Neural cell (in vitro differentiated cells): Measurements from ENCODE around the gene ELP1. TPM values are rescaled to one million over a fixed set of nuclear protein-coding genes. Genes with fewer than 3 reads are reported as not detected.

Source experiments
- H2AFZ ChIP-seq: fragments of 200-600, 300-800 bp; sonication (generic), shearing (Covaris generic); 2 replicates; pipeline ENCODE4 v1.6.0; 2014; ENCODE audit warnings: low read depth, mild to moderate bottlenecking, antibody characterized with exemption, low read length, moderate library complexity
- H3F3A ChIP-seq: fragments of 200-600 bp; shearing (Covaris generic); 2 replicates; pipeline ENCODE4 v1.6.1; 2016; ENCODE audit warnings: mild to moderate bottlenecking, moderate library complexity, mixed read lengths, antibody characterized with exemption, low read length; ENCODE audit not compliant: insufficient read depth, poor library complexity, severe bottlenecking
- H3K27ac ChIP-seq: fragments of 200-600, 300-800 bp; sonication (generic), shearing (Covaris generic); 2 replicates; pipeline ENCODE4 v1.5.1; 2014; ENCODE audit warnings: mild to moderate bottlenecking, low read length, moderate library complexity
- H3K27me3 ChIP-seq: fragments of 300-800, 200-600 bp; sonication (generic), shearing (Covaris generic); 2 replicates; pipeline ENCODE4 v1.6.0; 2014; ENCODE audit warnings: mild to moderate bottlenecking, low read depth, low read length, moderate library complexity; ENCODE audit not compliant: insufficient read depth
- H3K36me3 ChIP-seq: fragments of 300-800, 200-600 bp; sonication (generic), shearing (Covaris generic); 2 replicates; pipeline ENCODE4 v1.5.1; 2014; ENCODE audit warnings: mild to moderate bottlenecking, antibody characterized with exemption, low read length, moderate library complexity; ENCODE audit not compliant: insufficient read depth
- H3K4me2 ChIP-seq: fragments of 300-800, 200-600 bp; sonication (generic), shearing (Covaris generic); 2 replicates; pipeline ENCODE4 v1.6.0; 2014; ENCODE audit warnings: mild to moderate bottlenecking, low read length
- H3K4me3 ChIP-seq: fragments of 300-800, 200-600 bp; sonication (generic), shearing (Covaris generic); 2 replicates; pipeline ENCODE4 v1.5.1; 2014; ENCODE audit warnings: mild to moderate bottlenecking, low read length, moderate library complexity
- H3K79me2 ChIP-seq: fragments of 200-600 bp; shearing (Covaris generic); replicated peaks from 2 replicates; pipeline ENCODE4 v1.6.0; 2014; ENCODE audit warnings: mild to moderate bottlenecking, low read length, moderate library complexity; ENCODE audit not compliant: insufficient read depth
- H3K9ac ChIP-seq: fragments of 300-800, 200-600 bp; sonication (generic), shearing (Covaris generic); 2 replicates; pipeline ENCODE4 v1.6.1; 2016; ENCODE audit warnings: mild to moderate bottlenecking, low read length, mixed read lengths
- H3K9me2 ChIP-seq: fragments of 200-600 bp; shearing (Covaris generic); 2 replicates; pipeline ENCODE4 v1.6.1; 2016; ENCODE audit warnings: mild to moderate bottlenecking, low read length, mixed read lengths; ENCODE audit not compliant: insufficient read depth
- H3K9me3 ChIP-seq: fragments of 200-600, 300-800 bp; sonication (generic), shearing (Covaris generic); 2 replicates; pipeline ENCODE4 v1.6.1; 2016; ENCODE audit warnings: mild to moderate bottlenecking, mixed run types, low read length, moderate library complexity, mixed read lengths
- H4K20me1 ChIP-seq: fragments of 200-600 bp; shearing (Covaris generic); 2 replicates; pipeline ENCODE4 v1.6.1; 2016; ENCODE audit warnings: mild to moderate bottlenecking, mixed run types; ENCODE audit not compliant: insufficient read depth
- EP300 ChIP-seq: fragments of 450-650 bp; conservative IDR thresholded peaks from 2 replicates; pipeline ENCODE4 v1.6.1; 2014; ENCODE audit warnings: antibody characterized with exemption, mild to moderate bottlenecking, moderate library complexity; ENCODE audit not compliant: poor library complexity, severe bottlenecking
- EZH2 ChIP-seq: fragments of 200-600, 300-800 bp; shearing (Covaris generic), sonication (generic); IDR thresholded peaks from 2 replicates; pipeline ENCODE4 v1.6.1; 2014; ENCODE audit warnings: antibody characterized with exemption, low read length, borderline replicate concordance, mild to moderate bottlenecking; ENCODE audit not compliant: insufficient read depth, poor library complexity, severe bottlenecking
- MXI1 ChIP-seq: fragments of 450-650 bp; conservative IDR thresholded peaks from 2 replicates; pipeline ENCODE4 v1.6.1; 2014; ENCODE audit warnings: antibody characterized with exemption, mild to moderate bottlenecking; ENCODE audit not compliant: poor library complexity, severe bottlenecking
- POLR2AphosphoS5 ChIP-seq: IDR thresholded peaks from 2 replicates; pipeline ENCODE4 v1.6.1; 2012
- RAD21 ChIP-seq: fragments of 450-650 bp; conservative IDR thresholded peaks from 2 replicates; pipeline ENCODE4 v1.6.1; 2014; ENCODE audit warnings: antibody characterized with exemption, mild to moderate bottlenecking, moderate library complexity
- SMC3 ChIP-seq: fragments of 450-650 bp; conservative IDR thresholded peaks from 2 replicates; pipeline ENCODE4 v1.6.1; 2014; ENCODE audit warnings: antibody characterized with exemption, mild to moderate bottlenecking, moderate library complexity; ENCODE audit not compliant: poor library complexity
- TAF1 ChIP-seq: IDR thresholded peaks from 2 replicates; pipeline ENCODE4 v1.6.1; 2012; ENCODE audit warnings: low read depth
- polyA plus RNA-seq: library from polyadenylated mRNA; depleted of rRNA; stranded (reverse); fragments of >200 nt; gene quantifications from 2 replicates; pipeline ENCODE4 v1.2.3, GENCODE V29; 2014
- TF ChIP-seq, protein P1 (sequence below): IDR thresholded peaks from 2 replicates; pipeline ENCODE4 v1.6.1; 2012; ENCODE audit warnings: borderline replicate concordance
- TF ChIP-seq, protein P2 (sequence below): fragments of 450-650 bp; IDR thresholded peaks from 2 replicates; pipeline ENCODE4 v1.5.1; 2014; ENCODE audit warnings: antibody characterized with exemption, mild to moderate bottlenecking, moderate library complexity; ENCODE audit not compliant: poor library complexity, severe bottlenecking

The ELP1 gene
- polyA plus RNA-seq, 1 donor from 2014 or later: 112 TPM

- H3K9me2 ChIP-seq: no peaks in the 10 kb centered on the region
- H3F3A ChIP-seq: peaks cover 5% of the 10 kb centered on the region
- H3K9ac ChIP-seq: peak within 1 kb of the TSS; percentile 90
- H4K20me1 ChIP-seq: no peaks in the 10 kb centered on the region
- H2AFZ ChIP-seq: peak within 1 kb of the TSS; percentile 79
- peak within 1 kb of the TSS; percentile 84 for H3K4me3 ChIP-seq
- TF ChIP-seq RAD21 (no peak), TAF1 (no peak), MXI1 (peak; percentile 95), EZH2 (no peak), EP300 (no peak), SMC3 (peak; percentile 24), POLR2AphosphoS5 (peak; percentile 48)
- TF ChIP-seq, protein P1, sequence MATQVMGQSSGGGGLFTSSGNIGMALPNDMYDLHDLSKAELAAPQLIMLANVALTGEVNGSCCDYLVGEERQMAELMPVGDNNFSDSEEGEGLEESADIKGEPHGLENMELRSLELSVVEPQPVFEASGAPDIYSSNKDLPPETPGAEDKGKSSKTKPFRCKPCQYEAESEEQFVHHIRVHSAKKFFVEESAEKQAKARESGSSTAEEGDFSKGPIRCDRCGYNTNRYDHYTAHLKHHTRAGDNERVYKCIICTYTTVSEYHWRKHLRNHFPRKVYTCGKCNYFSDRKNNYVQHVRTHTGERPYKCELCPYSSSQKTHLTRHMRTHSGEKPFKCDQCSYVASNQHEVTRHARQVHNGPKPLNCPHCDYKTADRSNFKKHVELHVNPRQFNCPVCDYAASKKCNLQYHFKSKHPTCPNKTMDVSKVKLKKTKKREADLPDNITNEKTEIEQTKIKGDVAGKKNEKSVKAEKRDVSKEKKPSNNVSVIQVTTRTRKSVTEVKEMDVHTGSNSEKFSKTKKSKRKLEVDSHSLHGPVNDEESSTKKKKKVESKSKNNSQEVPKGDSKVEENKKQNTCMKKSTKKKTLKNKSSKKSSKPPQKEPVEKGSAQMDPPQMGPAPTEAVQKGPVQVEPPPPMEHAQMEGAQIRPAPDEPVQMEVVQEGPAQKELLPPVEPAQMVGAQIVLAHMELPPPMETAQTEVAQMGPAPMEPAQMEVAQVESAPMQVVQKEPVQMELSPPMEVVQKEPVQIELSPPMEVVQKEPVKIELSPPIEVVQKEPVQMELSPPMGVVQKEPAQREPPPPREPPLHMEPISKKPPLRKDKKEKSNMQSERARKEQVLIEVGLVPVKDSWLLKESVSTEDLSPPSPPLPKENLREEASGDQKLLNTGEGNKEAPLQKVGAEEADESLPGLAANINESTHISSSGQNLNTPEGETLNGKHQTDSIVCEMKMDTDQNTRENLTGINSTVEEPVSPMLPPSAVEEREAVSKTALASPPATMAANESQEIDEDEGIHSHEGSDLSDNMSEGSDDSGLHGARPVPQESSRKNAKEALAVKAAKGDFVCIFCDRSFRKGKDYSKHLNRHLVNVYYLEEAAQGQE: no peak
- TF ChIP-seq, protein P2, sequence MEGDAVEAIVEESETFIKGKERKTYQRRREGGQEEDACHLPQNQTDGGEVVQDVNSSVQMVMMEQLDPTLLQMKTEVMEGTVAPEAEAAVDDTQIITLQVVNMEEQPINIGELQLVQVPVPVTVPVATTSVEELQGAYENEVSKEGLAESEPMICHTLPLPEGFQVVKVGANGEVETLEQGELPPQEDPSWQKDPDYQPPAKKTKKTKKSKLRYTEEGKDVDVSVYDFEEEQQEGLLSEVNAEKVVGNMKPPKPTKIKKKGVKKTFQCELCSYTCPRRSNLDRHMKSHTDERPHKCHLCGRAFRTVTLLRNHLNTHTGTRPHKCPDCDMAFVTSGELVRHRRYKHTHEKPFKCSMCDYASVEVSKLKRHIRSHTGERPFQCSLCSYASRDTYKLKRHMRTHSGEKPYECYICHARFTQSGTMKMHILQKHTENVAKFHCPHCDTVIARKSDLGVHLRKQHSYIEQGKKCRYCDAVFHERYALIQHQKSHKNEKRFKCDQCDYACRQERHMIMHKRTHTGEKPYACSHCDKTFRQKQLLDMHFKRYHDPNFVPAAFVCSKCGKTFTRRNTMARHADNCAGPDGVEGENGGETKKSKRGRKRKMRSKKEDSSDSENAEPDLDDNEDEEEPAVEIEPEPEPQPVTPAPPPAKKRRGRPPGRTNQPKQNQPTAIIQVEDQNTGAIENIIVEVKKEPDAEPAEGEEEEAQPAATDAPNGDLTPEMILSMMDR: no peak
- no peaks in the 10 kb centered on the region for H3K9me3 ChIP-seq
- H3K27me3 ChIP-seq: no peaks in the 10 kb centered on the region
- no peaks in the 10 kb centered on the region for H3K36me3 ChIP-seq
- H3K27ac ChIP-seq: peak within 1 kb of the TSS; percentile 90
- H3K4me2 ChIP-seq: peak within 1 kb of the TSS; percentile 88
- peaks cover 41% of the 10 kb centered on the region for H3K79me2 ChIP-seq
Observed at GRCh38 chr9:108934323-108934893, 484 bp upstream of the ELP1 start, which contains the start of gene ABITRAM. Gene ABITRAM (plus strand): TSS chr9:108934400. CDS start chr9:108934487, 87 bp downstream.

DNA sequence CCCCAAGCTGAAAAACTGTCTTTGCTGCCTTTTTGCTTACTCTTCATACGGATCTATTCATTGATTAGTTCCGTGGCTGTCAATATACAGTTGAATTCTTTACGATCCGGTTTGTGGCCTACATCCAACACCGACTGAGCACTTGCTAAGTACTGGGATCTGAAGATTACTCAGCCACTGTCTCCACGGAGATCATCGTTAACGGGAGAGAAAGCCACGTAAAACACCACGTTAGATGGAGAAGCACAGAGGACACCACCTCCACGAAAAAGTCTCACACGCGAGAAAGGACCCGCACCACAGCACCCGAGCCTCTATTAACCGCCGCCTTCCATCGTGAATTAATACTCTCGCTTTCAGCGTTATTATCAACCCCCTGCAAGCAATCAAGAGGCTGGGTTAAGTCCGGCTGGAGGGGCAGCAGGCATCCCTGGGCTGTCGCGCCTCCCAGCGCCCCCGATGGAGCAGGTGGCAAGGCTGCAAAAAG lies 650 bp downstream of the ELP1 start:
- peak overlapping the region; percentile 84 for H3K4me3 ChIP-seq
- H3K9ac ChIP-seq: peak overlapping the region; percentile 90
- peaks cover 46% of the 10 kb centered on the region for H3K79me2 ChIP-seq
- H3F3A ChIP-seq: peaks cover 5% of the 10 kb centered on the region
- peak overlapping the region; percentile 79 for H2AFZ ChIP-seq
- H3K9me2 ChIP-seq: no peaks in the 10 kb centered on the region
- H3K27ac ChIP-seq: peak overlapping the region; percentile 90
- no peaks in the 10 kb centered on the region for H3K9me3 ChIP-seq
- peak overlapping the region; percentile 82 for H3K4me2 ChIP-seq
- TF ChIP-seq EP300 (no peak), MXI1 (no peak), RAD21 (no peak), POLR2AphosphoS5 (no peak), SMC3 (no peak), EZH2 (no peak)
- TF ChIP-seq, protein P1: no peak
- TF ChIP-seq, protein P2: no peak
- no peaks in the 10 kb centered on the region for H4K20me1 ChIP-seq
- peaks cover 8% of the 10 kb centered on the region for H3K36me3 ChIP-seq
- no peaks in the 10 kb centered on the region for H3K27me3 ChIP-seq
